Neural cell (in vitro differentiated cells): ENCODE data around the gene PDK4. TPM values are rescaled to one million over a fixed set of nuclear protein-coding genes. Genes with fewer than 3 reads are reported as not detected.

ENCODE experiments used
- H2AFZ ChIP-seq: fragments of 200-600, 300-800 bp; sonication (generic), shearing (Covaris generic); 2 replicates; pipeline ENCODE4 v1.6.0; 2014; ENCODE audit warnings: low read depth, mild to moderate bottlenecking, antibody characterized with exemption, low read length, moderate library complexity
- H3F3A ChIP-seq: fragments of 200-600 bp; shearing (Covaris generic); 2 replicates; pipeline ENCODE4 v1.6.1; 2016; ENCODE audit warnings: mild to moderate bottlenecking, moderate library complexity, mixed read lengths, antibody characterized with exemption, low read length; ENCODE audit not compliant: insufficient read depth, poor library complexity, severe bottlenecking
- H3K27ac ChIP-seq: fragments of 200-600, 300-800 bp; sonication (generic), shearing (Covaris generic); 2 replicates; pipeline ENCODE4 v1.5.1; 2014; ENCODE audit warnings: mild to moderate bottlenecking, low read length, moderate library complexity
- H3K27me3 ChIP-seq: fragments of 300-800, 200-600 bp; sonication (generic), shearing (Covaris generic); 2 replicates; pipeline ENCODE4 v1.6.0; 2014; ENCODE audit warnings: mild to moderate bottlenecking, low read depth, low read length, moderate library complexity; ENCODE audit not compliant: insufficient read depth
- H3K36me3 ChIP-seq: fragments of 300-800, 200-600 bp; sonication (generic), shearing (Covaris generic); 2 replicates; pipeline ENCODE4 v1.5.1; 2014; ENCODE audit warnings: mild to moderate bottlenecking, antibody characterized with exemption, low read length, moderate library complexity; ENCODE audit not compliant: insufficient read depth
- H3K4me2 ChIP-seq: fragments of 300-800, 200-600 bp; sonication (generic), shearing (Covaris generic); 2 replicates; pipeline ENCODE4 v1.6.0; 2014; ENCODE audit warnings: mild to moderate bottlenecking, low read length
- H3K4me3 ChIP-seq: fragments of 300-800, 200-600 bp; sonication (generic), shearing (Covaris generic); 2 replicates; pipeline ENCODE4 v1.5.1; 2014; ENCODE audit warnings: mild to moderate bottlenecking, low read length, moderate library complexity
- H3K79me2 ChIP-seq: fragments of 200-600 bp; shearing (Covaris generic); replicated peaks from 2 replicates; pipeline ENCODE4 v1.6.0; 2014; ENCODE audit warnings: mild to moderate bottlenecking, low read length, moderate library complexity; ENCODE audit not compliant: insufficient read depth
- H3K9ac ChIP-seq: fragments of 300-800, 200-600 bp; sonication (generic), shearing (Covaris generic); 2 replicates; pipeline ENCODE4 v1.6.1; 2016; ENCODE audit warnings: mild to moderate bottlenecking, low read length, mixed read lengths
- H3K9me2 ChIP-seq: fragments of 200-600 bp; shearing (Covaris generic); 2 replicates; pipeline ENCODE4 v1.6.1; 2016; ENCODE audit warnings: mild to moderate bottlenecking, low read length, mixed read lengths; ENCODE audit not compliant: insufficient read depth
- H3K9me3 ChIP-seq: fragments of 200-600, 300-800 bp; sonication (generic), shearing (Covaris generic); 2 replicates; pipeline ENCODE4 v1.6.1; 2016; ENCODE audit warnings: mild to moderate bottlenecking, mixed run types, low read length, moderate library complexity, mixed read lengths
- H4K20me1 ChIP-seq: fragments of 200-600 bp; shearing (Covaris generic); 2 replicates; pipeline ENCODE4 v1.6.1; 2016; ENCODE audit warnings: mild to moderate bottlenecking, mixed run types; ENCODE audit not compliant: insufficient read depth
- EP300 ChIP-seq: fragments of 450-650 bp; conservative IDR thresholded peaks from 2 replicates; pipeline ENCODE4 v1.6.1; 2014; ENCODE audit warnings: antibody characterized with exemption, mild to moderate bottlenecking, moderate library complexity; ENCODE audit not compliant: poor library complexity, severe bottlenecking
- EZH2 ChIP-seq: fragments of 200-600, 300-800 bp; shearing (Covaris generic), sonication (generic); IDR thresholded peaks from 2 replicates; pipeline ENCODE4 v1.6.1; 2014; ENCODE audit warnings: antibody characterized with exemption, low read length, borderline replicate concordance, mild to moderate bottlenecking; ENCODE audit not compliant: insufficient read depth, poor library complexity, severe bottlenecking
- MXI1 ChIP-seq: fragments of 450-650 bp; conservative IDR thresholded peaks from 2 replicates; pipeline ENCODE4 v1.6.1; 2014; ENCODE audit warnings: antibody characterized with exemption, mild to moderate bottlenecking; ENCODE audit not compliant: poor library complexity, severe bottlenecking
- POLR2AphosphoS5 ChIP-seq: IDR thresholded peaks from 2 replicates; pipeline ENCODE4 v1.6.1; 2012
- RAD21 ChIP-seq: fragments of 450-650 bp; conservative IDR thresholded peaks from 2 replicates; pipeline ENCODE4 v1.6.1; 2014; ENCODE audit warnings: antibody characterized with exemption, mild to moderate bottlenecking, moderate library complexity
- SMC3 ChIP-seq: fragments of 450-650 bp; conservative IDR thresholded peaks from 2 replicates; pipeline ENCODE4 v1.6.1; 2014; ENCODE audit warnings: antibody characterized with exemption, mild to moderate bottlenecking, moderate library complexity; ENCODE audit not compliant: poor library complexity
- TAF1 ChIP-seq: IDR thresholded peaks from 2 replicates; pipeline ENCODE4 v1.6.1; 2012; ENCODE audit warnings: low read depth
- polyA plus RNA-seq: library from polyadenylated mRNA; depleted of rRNA; stranded (reverse); fragments of >200 nt; gene quantifications from 2 replicates; pipeline ENCODE4 v1.2.3, GENCODE V29; 2014
- TF ChIP-seq, protein P1 (sequence below): fragments of 450-650 bp; IDR thresholded peaks from 2 replicates; pipeline ENCODE4 v1.5.1; 2014; ENCODE audit warnings: antibody characterized with exemption, mild to moderate bottlenecking, moderate library complexity; ENCODE audit not compliant: poor library complexity, severe bottlenecking
- TF ChIP-seq, protein P2 (sequence below): IDR thresholded peaks from 2 replicates; pipeline ENCODE4 v1.6.1; 2012; ENCODE audit warnings: borderline replicate concordance

Gene PDK4
- polyA plus RNA-seq, 1 donor from 2014 or later = not detected

DNA sequence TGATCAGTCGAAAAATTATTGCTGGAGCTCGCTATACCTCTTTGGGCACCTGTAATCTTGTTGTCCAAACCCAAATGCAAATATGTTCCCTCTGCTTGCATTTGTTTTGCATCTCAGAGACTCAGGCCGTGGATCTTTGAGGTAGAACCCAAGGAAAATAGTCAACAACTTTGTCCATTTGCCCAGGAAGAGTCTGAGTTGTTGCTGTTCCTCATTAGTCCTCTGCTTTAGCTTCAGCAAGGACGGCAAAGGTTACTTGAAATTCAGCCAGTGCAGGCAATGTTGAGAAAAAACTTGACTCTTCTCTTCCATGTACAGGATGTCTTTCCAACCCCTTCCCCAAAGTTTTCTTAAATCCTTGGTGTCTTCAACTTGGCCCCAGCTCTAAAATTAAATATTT lies 45.8 kb downstream of the PDK4 start:
- Histone ChIP-seq H3K27me3 (no peaks in the 10 kb centered on the region), H2AFZ (no peak overlapping the region), H3K4me2 (no peak overlapping the region), H3K36me3 (no peaks in the 10 kb centered on the region), H3K9me2 (no peaks in the 10 kb centered on the region), H3K9me3 (no peaks in the 10 kb centered on the region), H3K79me2 (no peaks in the 10 kb centered on the region), H3K4me3 (no peak overlapping the region), H3K9ac (no peak overlapping the region), H4K20me1 (no peaks in the 10 kb centered on the region), H3F3A (no peaks in the 10 kb centered on the region), H3K27ac (no peak overlapping the region)
- TF ChIP-seq POLR2AphosphoS5 (no peak), MXI1 (no peak), EZH2 (no peak), SMC3 (no peak), TAF1 (no peak), EP300 (no peak), RAD21 (no peak)
- TF ChIP-seq, protein P1, sequence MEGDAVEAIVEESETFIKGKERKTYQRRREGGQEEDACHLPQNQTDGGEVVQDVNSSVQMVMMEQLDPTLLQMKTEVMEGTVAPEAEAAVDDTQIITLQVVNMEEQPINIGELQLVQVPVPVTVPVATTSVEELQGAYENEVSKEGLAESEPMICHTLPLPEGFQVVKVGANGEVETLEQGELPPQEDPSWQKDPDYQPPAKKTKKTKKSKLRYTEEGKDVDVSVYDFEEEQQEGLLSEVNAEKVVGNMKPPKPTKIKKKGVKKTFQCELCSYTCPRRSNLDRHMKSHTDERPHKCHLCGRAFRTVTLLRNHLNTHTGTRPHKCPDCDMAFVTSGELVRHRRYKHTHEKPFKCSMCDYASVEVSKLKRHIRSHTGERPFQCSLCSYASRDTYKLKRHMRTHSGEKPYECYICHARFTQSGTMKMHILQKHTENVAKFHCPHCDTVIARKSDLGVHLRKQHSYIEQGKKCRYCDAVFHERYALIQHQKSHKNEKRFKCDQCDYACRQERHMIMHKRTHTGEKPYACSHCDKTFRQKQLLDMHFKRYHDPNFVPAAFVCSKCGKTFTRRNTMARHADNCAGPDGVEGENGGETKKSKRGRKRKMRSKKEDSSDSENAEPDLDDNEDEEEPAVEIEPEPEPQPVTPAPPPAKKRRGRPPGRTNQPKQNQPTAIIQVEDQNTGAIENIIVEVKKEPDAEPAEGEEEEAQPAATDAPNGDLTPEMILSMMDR = no peak
- TF ChIP-seq, protein P2, sequence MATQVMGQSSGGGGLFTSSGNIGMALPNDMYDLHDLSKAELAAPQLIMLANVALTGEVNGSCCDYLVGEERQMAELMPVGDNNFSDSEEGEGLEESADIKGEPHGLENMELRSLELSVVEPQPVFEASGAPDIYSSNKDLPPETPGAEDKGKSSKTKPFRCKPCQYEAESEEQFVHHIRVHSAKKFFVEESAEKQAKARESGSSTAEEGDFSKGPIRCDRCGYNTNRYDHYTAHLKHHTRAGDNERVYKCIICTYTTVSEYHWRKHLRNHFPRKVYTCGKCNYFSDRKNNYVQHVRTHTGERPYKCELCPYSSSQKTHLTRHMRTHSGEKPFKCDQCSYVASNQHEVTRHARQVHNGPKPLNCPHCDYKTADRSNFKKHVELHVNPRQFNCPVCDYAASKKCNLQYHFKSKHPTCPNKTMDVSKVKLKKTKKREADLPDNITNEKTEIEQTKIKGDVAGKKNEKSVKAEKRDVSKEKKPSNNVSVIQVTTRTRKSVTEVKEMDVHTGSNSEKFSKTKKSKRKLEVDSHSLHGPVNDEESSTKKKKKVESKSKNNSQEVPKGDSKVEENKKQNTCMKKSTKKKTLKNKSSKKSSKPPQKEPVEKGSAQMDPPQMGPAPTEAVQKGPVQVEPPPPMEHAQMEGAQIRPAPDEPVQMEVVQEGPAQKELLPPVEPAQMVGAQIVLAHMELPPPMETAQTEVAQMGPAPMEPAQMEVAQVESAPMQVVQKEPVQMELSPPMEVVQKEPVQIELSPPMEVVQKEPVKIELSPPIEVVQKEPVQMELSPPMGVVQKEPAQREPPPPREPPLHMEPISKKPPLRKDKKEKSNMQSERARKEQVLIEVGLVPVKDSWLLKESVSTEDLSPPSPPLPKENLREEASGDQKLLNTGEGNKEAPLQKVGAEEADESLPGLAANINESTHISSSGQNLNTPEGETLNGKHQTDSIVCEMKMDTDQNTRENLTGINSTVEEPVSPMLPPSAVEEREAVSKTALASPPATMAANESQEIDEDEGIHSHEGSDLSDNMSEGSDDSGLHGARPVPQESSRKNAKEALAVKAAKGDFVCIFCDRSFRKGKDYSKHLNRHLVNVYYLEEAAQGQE = no peak

GRCh38 chr7:95549818-95550529 lies 46.3 kb downstream of the PDK4 start:
- Histone ChIP-seq H2AFZ (no peak overlapping the region), H4K20me1 (no peaks in the 10 kb centered on the region), H3K27ac (no peak overlapping the region), H3K9me2 (no peaks in the 10 kb centered on the region), H3K27me3 (no peaks in the 10 kb centered on the region), H3K4me2 (no peak overlapping the region), H3K4me3 (no peak overlapping the region), H3K9ac (no peak overlapping the region), H3F3A (no peaks in the 10 kb centered on the region), H3K36me3 (no peaks in the 10 kb centered on the region), H3K9me3 (no peaks in the 10 kb centered on the region), H3K79me2 (no peaks in the 10 kb centered on the region)
- no peak for TF ChIP-seq POLR2AphosphoS5
- no peak for TF ChIP-seq EZH2
- no peak for TF ChIP-seq TAF1
